NCI-H69 (cell line): Measurements from ENCODE around the gene VWA5B2.

Experiments used
- DNase-seq: peaks from one replicate; lab custom pipeline; 2025; lab: John Stamatoyannopoulos, UW

Gene VWA5B2

GRCh38 chr3:184227481-184227935 lies 1.9 kb upstream of the VWA5B2 start:
- DNase-seq = peak; percentile 72

- DNase-seq = peak; percentile 37
These were observed 828 bp upstream of the VWA5B2 start for GRCh38 chr3:184228376-184229137.

- DNase-seq = peak; percentile 94
These were observed 757 bp downstream of the VWA5B2 start for GRCh38 chr3:184230081-184230602.

- peak; percentile 89 for DNase-seq
These were observed 1.5 kb downstream of the VWA5B2 start for GRCh38 chr3:184230603-184231528.

GRCh38 chr3:184231671-184232070 lies 2.3 kb downstream of the VWA5B2 start:
- peak; percentile 35 for DNase-seq

GRCh38 chr3:184233127-184233843 lies 3.9 kb downstream of the VWA5B2 start:
- no peak for DNase-seq

GRCh38 chr3:184234224-184234623 lies 4.8 kb downstream of the VWA5B2 start:
- DNase-seq = peak; percentile 75

- DNase-seq = no peak
These were observed 5.4 kb downstream of the VWA5B2 start for GRCh38 chr3:184234671-184235380.

GRCh38 chr3:184235381-184236032 lies 6.1 kb downstream of the VWA5B2 start:
- DNase-seq = peak; percentile 95

GRCh38 chr3:184236033-184236410 lies 6.6 kb downstream of the VWA5B2 start:
- DNase-seq = no peak

GRCh38 chr3:184236636-184237035 lies 7.3 kb downstream of the VWA5B2 start:
- DNase-seq = no peak

GRCh38 chr3:184237211-184237610 lies 7.8 kb downstream of the VWA5B2 start:
- DNase-seq = no peak

GRCh38 chr3:184237807-184238206 lies 8.4 kb downstream of the VWA5B2 start:
- peak; percentile 71 for DNase-seq

- DNase-seq = peak; percentile 60
These were observed 8.9 kb downstream of the VWA5B2 start for GRCh38 chr3:184238246-184238818.

- no peak for DNase-seq
These were observed 9.8 kb downstream of the VWA5B2 start for GRCh38 chr3:184239221-184239620.

GRCh38 chr3:184239708-184240107 lies 10.3 kb downstream of the VWA5B2 start:
- no peak for DNase-seq

- DNase-seq = no peak
These were observed 11.2 kb downstream of the VWA5B2 start for GRCh38 chr3:184240384-184241140.

- DNase-seq = no peak
These were observed 11.7 kb downstream of the VWA5B2 start for GRCh38 chr3:184241141-184241446.

GRCh38 chr3:184241447-184242296 lies 12.3 kb downstream of the VWA5B2 start:
- DNase-seq = peak; percentile 50
